KOPT-K1 (cell line): Measurements from ENCODE around the gene TRPM4.
"Not testable (repeated sequence)": the region's sequence is repeated elsewhere in the genome, so short reads cannot be mapped to it uniquely, and the experiment has no call there.

Source experiments
- H3K27ac ChIP-seq: fragments of 200-600 bp; sonication (generic); 2 replicates; pipeline ENCODE4 v1.5.1; 2016; ENCODE audit warnings: antibody characterized with exemption, mild to moderate bottlenecking, low read depth, low read length; ENCODE audit not compliant: poor library complexity, severe bottlenecking
- H3K36me3 ChIP-seq: fragments of 200-600 bp; sonication (generic); 2 replicates; pipeline ENCODE4 v1.5.1; 2017; ENCODE audit warnings: antibody characterized with exemption, mild to moderate bottlenecking, low read length, moderate library complexity; ENCODE audit not compliant: insufficient read depth
- H3K9me3 ChIP-seq: fragments of 200-600 bp; sonication (generic); 2 replicates; pipeline ENCODE4 v1.5.1; 2017; ENCODE audit warnings: antibody characterized with exemption, low read length, mild to moderate bottlenecking; ENCODE audit not compliant: insufficient read depth, poor library complexity, severe bottlenecking

Gene TRPM4

DNA sequence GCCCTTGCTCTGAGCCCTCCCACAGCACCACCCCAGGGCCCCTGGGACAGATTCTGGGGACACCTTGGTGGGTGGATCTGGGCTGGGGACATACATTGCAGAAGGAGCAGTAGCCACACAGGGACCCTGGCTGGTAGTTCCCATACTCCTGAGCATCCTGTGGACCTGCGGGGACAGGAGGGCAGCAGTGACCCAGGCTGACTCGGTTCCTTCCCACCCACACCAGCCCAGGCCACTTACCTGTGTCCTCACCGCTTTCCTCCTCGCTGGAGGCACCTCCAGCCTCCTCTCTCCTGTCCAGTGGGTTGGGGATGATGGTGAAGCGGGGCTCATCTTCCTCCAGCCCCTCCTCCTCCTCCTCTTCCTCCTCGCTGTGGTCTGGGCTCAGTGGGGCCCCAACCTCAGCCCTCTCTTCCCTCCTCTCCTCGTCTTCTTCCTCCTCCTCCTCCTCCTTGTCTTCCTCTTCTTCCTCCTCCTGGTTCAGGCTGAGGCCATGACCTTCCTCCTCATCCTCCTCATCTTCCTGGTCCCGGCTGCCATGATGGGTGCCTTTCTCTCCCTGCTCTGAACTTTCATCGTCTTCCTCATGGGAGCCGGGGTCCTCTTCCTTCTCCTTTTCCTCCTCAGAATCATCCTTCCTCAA, 4.3 kb upstream of the TRPM4 start:
- Histone ChIP-seq H3K27ac (no peak overlapping the region), H3K9me3 (no peaks in the 10 kb centered on the region), H3K36me3 (no peaks in the 10 kb centered on the region)

DNA sequence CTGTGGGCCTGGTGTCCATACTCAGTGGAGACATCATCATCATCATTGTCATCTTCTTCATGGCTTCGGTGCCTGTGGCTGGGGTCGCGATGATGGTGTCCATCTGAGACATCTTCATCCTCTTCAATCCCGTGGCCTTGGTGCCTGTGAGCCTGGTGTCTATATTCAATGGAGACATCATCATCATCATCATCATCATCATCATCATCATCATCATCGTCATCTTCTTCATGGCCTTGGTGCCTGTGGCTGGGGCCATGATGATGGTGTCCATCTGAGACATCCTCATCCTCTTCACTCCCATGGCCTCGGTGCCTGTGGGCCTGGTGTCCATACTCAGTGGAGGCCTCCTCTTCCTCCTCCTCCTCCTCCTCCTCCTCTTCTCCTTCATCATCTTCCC, 3.3 kb upstream of the TRPM4 start:
- Histone ChIP-seq H3K9me3 (no peaks in the 10 kb centered on the region), H3K27ac (no peak overlapping the region), H3K36me3 (no peaks in the 10 kb centered on the region)

- no peaks in the 10 kb centered on the region for H3K9me3 ChIP-seq
- no peak within 1 kb of the TSS for H3K27ac ChIP-seq
- no peaks in the 10 kb centered on the region for H3K36me3 ChIP-seq
Measured at GRCh38 chr19:49155005-49155819, 2.4 kb upstream of the TRPM4 start, which contains the start of gene HRC. Gene HRC, minus strand, starts transcription at chr19:49155396. Its CDS starts 159 bp downstream, at chr19:49155237.

- H3K9me3 ChIP-seq, result no peaks in the 10 kb centered on the region
- H3K36me3 ChIP-seq, result no peaks in the 10 kb centered on the region
- H3K27ac ChIP-seq, result no peak overlapping the region
Measured at GRCh38 chr19:49155820-49156346, 1.7 kb upstream of the TRPM4 start.

DNA sequence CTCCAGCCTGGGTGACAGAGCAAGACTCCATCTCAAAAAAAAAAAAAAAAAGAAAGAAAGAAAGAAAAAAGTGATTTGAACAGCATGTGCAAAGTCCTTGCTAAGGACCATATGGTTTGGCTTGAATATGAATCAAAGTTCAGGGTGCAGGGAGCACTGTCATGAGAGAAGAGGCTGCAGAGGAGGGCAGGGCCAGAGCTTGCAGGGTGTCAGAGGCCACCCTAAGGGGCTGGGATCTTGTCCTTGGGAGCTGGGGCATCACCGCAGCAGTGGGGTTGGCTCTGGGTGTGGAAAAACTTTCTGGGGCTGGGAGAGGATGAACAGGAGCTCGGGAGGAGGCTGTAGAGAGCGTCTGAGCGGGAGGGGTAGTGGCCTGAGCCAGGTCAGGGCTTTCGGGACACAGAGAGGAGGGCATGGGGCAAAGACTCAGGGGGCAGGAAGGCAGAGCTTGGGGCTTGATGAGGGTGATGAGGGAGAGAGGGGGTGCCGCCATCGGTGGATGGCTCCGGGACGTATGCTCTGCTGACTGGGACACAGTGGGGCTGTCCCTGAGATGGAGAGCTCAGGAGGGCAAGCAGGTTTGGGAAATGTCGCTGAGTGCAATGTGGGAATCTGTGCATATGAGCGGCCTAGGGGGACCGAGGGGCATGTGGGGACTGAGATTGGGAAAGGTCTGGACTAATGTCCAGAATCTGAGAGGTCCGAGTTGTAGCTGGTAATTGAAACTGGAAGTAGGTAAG, 3.0 kb downstream of the TRPM4 start:
- no peaks in the 10 kb centered on the region for H3K9me3 ChIP-seq
- no peaks in the 10 kb centered on the region for H3K36me3 ChIP-seq
- H3K27ac ChIP-seq, result no peak overlapping the region

DNA sequence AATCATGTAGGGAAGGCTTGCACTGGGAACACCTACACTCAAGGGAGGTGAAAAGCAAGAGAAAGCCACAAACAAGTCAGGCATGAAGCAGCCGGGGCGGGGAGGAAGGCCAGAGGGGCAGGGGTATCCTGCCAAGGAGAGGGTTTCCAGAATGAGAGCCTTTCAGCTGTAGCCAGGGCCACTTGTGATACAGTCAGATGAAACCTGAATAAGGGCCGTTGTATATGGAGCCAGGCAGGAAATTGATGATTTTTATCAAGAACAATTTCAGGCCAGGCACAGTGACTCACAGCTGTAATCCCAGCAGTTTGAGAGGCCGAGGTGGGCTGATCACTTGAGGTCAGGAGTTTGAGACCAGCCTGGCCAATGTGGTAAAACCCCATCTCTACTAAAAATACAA, 4.4 kb downstream of the TRPM4 start:
- Histone ChIP-seq H3K27ac (no peak overlapping the region), H3K36me3 (no peaks in the 10 kb centered on the region), H3K9me3 (no peaks in the 10 kb centered on the region)

DNA sequence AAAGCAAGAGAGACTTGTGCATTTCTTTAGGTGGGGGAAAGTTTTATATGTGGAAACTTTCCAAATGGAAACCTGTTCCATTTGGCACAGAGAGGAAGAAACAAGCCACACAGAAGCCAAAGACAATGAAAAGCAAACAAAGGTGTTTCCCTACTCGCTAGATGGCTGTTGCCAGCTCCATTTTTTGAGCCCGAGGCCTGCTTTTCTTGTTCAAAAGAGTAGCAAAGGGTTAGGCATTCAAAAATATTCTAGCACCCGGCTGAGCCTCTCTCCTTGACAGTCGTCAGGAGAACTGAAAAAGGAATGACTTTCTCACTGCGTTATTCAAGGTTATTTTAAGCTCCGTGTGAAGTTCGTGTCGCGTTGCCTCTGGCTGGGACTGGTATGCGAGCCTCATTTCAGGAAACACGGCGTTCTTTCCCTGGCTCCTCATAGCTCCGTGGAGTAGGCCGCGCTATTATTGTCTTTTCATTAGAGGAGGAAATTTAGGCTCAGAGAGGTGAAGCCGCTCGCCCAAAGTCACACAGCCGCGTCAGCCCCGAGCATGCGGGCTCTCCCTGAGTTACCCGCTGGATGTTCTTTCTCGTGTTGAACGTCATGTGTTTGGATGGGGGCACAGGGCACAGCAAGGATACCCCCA, 7.6 kb downstream of the TRPM4 start:
- no peak overlapping the region for H3K27ac ChIP-seq
- no peaks in the 10 kb centered on the region for H3K36me3 ChIP-seq
- no peaks in the 10 kb centered on the region for H3K9me3 ChIP-seq

GRCh38 chr19:49165865-49166301, 8.3 kb downstream of the TRPM4 start:
- no peaks in the 10 kb centered on the region for H3K9me3 ChIP-seq
- no peak overlapping the region for H3K27ac ChIP-seq
- no peaks in the 10 kb centered on the region for H3K36me3 ChIP-seq

- no peaks in the 10 kb centered on the region for H3K36me3 ChIP-seq
- no peak overlapping the region for H3K27ac ChIP-seq
Measured at GRCh38 chr19:49167857-49168409, 10.3 kb downstream of the TRPM4 start.

DNA sequence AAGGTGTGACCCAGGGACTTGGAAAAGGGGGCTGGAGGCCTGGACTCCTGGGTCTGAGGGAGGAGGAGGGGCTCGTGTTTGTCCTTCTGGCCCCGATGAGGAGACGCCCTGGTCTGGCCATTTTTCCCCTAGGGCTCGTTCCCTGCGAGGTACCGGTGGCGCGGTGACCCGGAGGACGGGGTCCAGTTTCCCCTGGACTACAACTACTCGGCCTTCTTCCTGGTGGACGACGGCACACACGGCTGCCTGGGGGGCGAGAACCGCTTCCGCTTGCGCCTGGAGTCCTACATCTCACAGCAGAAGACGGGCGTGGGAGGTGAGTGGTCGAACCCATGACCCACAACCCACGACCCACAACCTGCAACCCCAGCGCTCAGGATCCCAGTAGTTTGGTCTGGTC, 10.8 kb downstream of the TRPM4 start:
- Histone ChIP-seq H3K27ac (no peak overlapping the region), H3K36me3 (no peaks in the 10 kb centered on the region), H3K9me3 (no peaks in the 10 kb centered on the region)

More at GRCh38 chr19:49167857-49168409, 10.3 kb downstream of the TRPM4 start:
- no peaks in the 10 kb centered on the region for H3K9me3 ChIP-seq

- no peaks in the 10 kb centered on the region for H3K9me3 ChIP-seq
- no peaks in the 10 kb centered on the region for H3K36me3 ChIP-seq
- no peak overlapping the region for H3K27ac ChIP-seq
Measured at GRCh38 chr19:49173198-49173597, 15.6 kb downstream of the TRPM4 start.

GRCh38 chr19:49180659-49181058, 23.1 kb downstream of the TRPM4 start:
- no peaks in the 10 kb centered on the region for H3K36me3 ChIP-seq
- H3K9me3 ChIP-seq, result no peaks in the 10 kb centered on the region
- H3K27ac ChIP-seq, result no peak overlapping the region

DNA sequence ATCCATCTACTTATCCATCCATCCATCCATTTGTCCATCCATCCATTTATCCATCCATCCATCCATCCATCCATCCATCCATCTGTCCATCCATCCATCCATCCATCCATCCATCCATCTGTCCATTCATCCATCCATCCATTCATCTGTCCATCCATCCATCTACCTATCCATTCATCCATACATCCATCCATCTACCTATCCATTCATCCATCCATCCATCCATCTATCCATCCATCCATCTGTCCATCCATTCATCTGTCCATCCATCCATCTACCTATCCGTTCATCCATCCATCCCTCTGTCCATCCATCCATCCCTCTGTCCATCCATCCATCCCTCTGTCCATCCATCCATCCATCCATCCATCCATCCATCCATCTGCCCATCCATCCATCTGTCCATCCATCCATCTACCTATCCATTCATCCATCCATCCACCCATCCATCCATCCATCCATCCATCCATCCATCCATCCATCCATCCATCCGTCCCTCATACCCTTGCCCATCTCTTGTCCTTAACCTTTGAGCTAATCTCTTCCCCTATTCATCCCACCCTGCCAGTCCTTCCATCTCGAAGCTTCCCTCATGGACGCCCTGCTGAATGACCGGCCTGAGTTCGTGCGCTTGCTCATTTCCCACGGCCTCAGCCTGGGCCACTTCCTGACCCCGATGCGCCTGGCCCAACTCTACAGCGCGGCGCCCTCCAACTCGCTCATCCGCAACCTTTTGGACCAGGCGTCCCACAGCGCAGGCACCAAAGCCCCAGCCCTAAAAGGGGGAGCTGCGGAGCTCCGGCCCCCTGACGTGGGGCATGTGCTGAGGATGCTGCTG, 24.6 kb downstream of the TRPM4 start:
- H3K27ac ChIP-seq, H3K9me3 ChIP-seq, H3K36me3 ChIP-seq: not testable (repeated sequence)
